Hypothalamus (tissue), 51 donors: ENCODE data around the gene MYO1F.
A peak's percentile ranks its signal among the peaks of the same experiment; 100 is the strongest.

Source experiments
- DNase-seq, 51 donors: peaks; one replicate each; lab custom pipeline; 2025; lab: John Stamatoyannopoulos, UW

MYO1F gene

GRCh38 chr19:8499048-8499833, 78.0 kb downstream of the MYO1F start:
- DNase-seq, result no peak

GRCh38 chr19:8498295-8498694, 78.9 kb downstream of the MYO1F start:
- DNase-seq, result no peak

GRCh38 chr19:8494158-8494557, 83.1 kb downstream of the MYO1F start:
- DNase-seq, result peak in 2 of 51 donors; percentile 5 to 17

- DNase-seq, result no peak
Measured at GRCh38 chr19:8491574-8491973, 85.7 kb downstream of the MYO1F start.

GRCh38 chr19:8490873-8491272, 86.4 kb downstream of the MYO1F start:
- DNase-seq, result no peak

GRCh38 chr19:8490395-8490760, 86.9 kb downstream of the MYO1F start:
- DNase-seq, result no peak

- DNase-seq, result no peak
Measured at GRCh38 chr19:8489561-8490394, 87.5 kb downstream of the MYO1F start.

GRCh38 chr19:8488365-8488764, 88.9 kb downstream of the MYO1F start:
- no peak for DNase-seq

GRCh38 chr19:8487137-8487851, 89.9 kb downstream of the MYO1F start:
- DNase-seq, result peak in 24 of 51 donors; percentile 9 to 57 (median 28)

- no peak for DNase-seq
Measured at GRCh38 chr19:8486661-8487136, 90.5 kb downstream of the MYO1F start.

GRCh38 chr19:8485561-8486371, 91.5 kb downstream of the MYO1F start:
- no peak for DNase-seq

GRCh38 chr19:8484331-8484894, 92.8 kb downstream of the MYO1F start:
- DNase-seq, result peak in 7 of 51 donors; percentile 12 to 43 (median 25)

GRCh38 chr19:8483165-8483564, 94.1 kb downstream of the MYO1F start:
- DNase-seq, result no peak

- DNase-seq, result no peak
Measured at GRCh38 chr19:8482696-8483095, 94.5 kb downstream of the MYO1F start.

- DNase-seq, result no peak
Measured at GRCh38 chr19:8481616-8482015, 95.6 kb downstream of the MYO1F start.

- DNase-seq, result no peak
Measured at GRCh38 chr19:8481201-8481600, 96.0 kb downstream of the MYO1F start.

- no peak for DNase-seq
Measured at GRCh38 chr19:8478598-8478997, 98.6 kb downstream of the MYO1F start.

GRCh38 chr19:8477889-8478288, 99.4 kb downstream of the MYO1F start:
- no peak for DNase-seq

GRCh38 chr19:8476524-8476923, 100.7 kb downstream of the MYO1F start:
- DNase-seq, result no peak

- DNase-seq, result no peak
Measured at GRCh38 chr19:8475005-8475404, 102.2 kb downstream of the MYO1F start.
